ENCODE data around the gene CNEP1R1.
"Not testable (repeated sequence)": the region's sequence is repeated elsewhere in the genome, so short reads cannot be mapped to it uniquely, and the experiment has no call there.

CNEP1R1 gene

GRCh38 chr16:50012182-50012581 lies 12.8 kb upstream of the CNEP1R1 start:
- no peaks in the 10 kb centered on the region for H3K27me3 ChIP-seq (ENCODE audit: control insufficient read depth, insufficient read depth, low read length)
- no peak overlapping the region for H2AFZ ChIP-seq
- H3K9me3 ChIP-seq (ENCODE audit: control insufficient read depth, low read length): no peaks in the 10 kb centered on the region
- TF ChIP-seq, protein P1, sequence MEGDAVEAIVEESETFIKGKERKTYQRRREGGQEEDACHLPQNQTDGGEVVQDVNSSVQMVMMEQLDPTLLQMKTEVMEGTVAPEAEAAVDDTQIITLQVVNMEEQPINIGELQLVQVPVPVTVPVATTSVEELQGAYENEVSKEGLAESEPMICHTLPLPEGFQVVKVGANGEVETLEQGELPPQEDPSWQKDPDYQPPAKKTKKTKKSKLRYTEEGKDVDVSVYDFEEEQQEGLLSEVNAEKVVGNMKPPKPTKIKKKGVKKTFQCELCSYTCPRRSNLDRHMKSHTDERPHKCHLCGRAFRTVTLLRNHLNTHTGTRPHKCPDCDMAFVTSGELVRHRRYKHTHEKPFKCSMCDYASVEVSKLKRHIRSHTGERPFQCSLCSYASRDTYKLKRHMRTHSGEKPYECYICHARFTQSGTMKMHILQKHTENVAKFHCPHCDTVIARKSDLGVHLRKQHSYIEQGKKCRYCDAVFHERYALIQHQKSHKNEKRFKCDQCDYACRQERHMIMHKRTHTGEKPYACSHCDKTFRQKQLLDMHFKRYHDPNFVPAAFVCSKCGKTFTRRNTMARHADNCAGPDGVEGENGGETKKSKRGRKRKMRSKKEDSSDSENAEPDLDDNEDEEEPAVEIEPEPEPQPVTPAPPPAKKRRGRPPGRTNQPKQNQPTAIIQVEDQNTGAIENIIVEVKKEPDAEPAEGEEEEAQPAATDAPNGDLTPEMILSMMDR (IDR thresholded peaks at IDR 0.05): no peak
- no peak overlapping the region for H3K4me2 ChIP-seq (ENCODE audit: low read length)
- H3K4me1 ChIP-seq: no peaks in the 10 kb centered on the region
- H3K79me2 ChIP-seq: no peaks in the 10 kb centered on the region
- H3K4me3 ChIP-seq (ENCODE audit: low read depth, low read length): no peak overlapping the region
- no peak overlapping the region for H3K9ac ChIP-seq
- H3K27ac ChIP-seq: no peak overlapping the region
- H3K36me3 ChIP-seq (ENCODE audit: control insufficient read depth, insufficient read depth, low read length): no peaks in the 10 kb centered on the region

DNA sequence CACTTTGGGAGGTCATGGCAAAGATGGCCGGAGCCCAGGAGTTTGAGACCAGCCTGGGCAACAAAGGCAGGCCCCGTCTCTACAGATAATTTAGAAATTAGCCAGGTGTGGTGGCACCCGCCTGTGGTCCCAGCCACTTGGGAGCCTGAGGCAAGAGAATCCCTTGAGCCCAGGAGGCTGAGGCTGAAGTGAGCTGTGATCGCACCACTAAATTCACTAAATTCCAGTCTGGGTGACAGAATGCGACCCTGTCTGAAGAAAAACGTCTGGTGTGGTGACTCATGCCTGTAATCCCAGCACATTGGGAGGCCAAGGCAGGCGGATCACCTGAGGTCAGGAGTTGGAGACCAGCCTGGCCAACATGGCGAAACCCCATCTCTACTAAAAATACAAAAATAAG lies 10.8 kb upstream of the CNEP1R1 start:
- not testable (repeated sequence) for H3K9ac ChIP-seq; H3K4me2 ChIP-seq (ENCODE audit: low read length); H3K79me2 ChIP-seq; H3K27ac ChIP-seq; H2AFZ ChIP-seq; H3K9me3 ChIP-seq (ENCODE audit: control insufficient read depth, low read length); H3K4me1 ChIP-seq; H3K36me3 ChIP-seq (ENCODE audit: control insufficient read depth, insufficient read depth, low read length); H3K27me3 ChIP-seq (ENCODE audit: control insufficient read depth, insufficient read depth, low read length); H3K4me3 ChIP-seq (ENCODE audit: low read depth, low read length)

DNA sequence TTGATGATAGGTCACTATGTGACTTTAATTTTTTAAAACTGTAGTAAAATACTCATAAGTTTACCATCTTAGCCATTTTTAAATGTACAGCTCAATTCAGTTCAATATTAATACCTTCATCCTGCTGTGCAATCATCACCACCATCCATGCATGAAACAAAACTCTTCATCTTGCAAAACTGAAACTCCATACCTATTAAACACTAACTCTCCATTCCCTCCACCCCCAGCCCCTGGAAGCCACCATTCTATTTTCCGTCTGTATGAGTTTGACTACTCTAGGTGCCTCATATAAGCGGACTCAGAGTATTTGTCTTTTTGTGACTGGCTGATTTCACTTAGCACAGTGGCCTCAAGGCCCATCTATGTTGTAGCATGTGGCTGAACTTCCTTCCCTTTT lies 9.4 kb upstream of the CNEP1R1 start:
- H3K27me3 ChIP-seq (ENCODE audit: control insufficient read depth, insufficient read depth, low read length): no peaks in the 10 kb centered on the region
- no peak overlapping the region for H3K9ac ChIP-seq
- H3K27ac ChIP-seq: no peak overlapping the region
- no peaks in the 10 kb centered on the region for H3K4me1 ChIP-seq
- no peaks in the 10 kb centered on the region for H3K9me3 ChIP-seq (ENCODE audit: control insufficient read depth, low read length)
- H2AFZ ChIP-seq: no peak overlapping the region
- no peak overlapping the region for H3K4me2 ChIP-seq (ENCODE audit: low read length)
- TF ChIP-seq, protein P1 (IDR thresholded peaks at IDR 0.05): no peak
- H3K4me3 ChIP-seq (ENCODE audit: low read depth, low read length): no peak overlapping the region
- H3K36me3 ChIP-seq (ENCODE audit: control insufficient read depth, insufficient read depth, low read length): no peaks in the 10 kb centered on the region
- H3K79me2 ChIP-seq: no peaks in the 10 kb centered on the region

DNA sequence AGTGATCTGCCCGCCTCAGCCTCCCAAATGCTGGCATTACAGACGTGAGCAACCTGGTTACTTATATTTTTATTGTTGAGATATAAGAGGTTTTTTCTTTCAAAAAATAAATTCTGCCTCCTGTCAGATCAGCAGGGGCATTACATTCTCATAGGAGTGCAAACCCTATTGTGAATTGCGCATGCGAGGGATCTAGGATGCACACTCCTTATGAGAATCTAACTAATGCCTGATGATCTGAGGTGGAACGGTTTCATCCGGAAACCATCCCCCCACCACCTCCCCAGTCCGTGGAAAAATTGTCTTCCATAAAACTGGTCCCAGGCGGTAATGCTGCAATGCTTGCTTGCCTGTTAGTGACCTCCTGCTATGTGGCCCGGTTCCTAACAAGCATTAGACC lies 7.5 kb upstream of the CNEP1R1 start:
- Histone ChIP-seq H3K36me3 (ENCODE audit: control insufficient read depth, insufficient read depth, low read length) (no peaks in the 10 kb centered on the region), H3K27ac (no peak overlapping the region), H3K9ac (no peak overlapping the region), H3K79me2 (no peaks in the 10 kb centered on the region), H3K4me1 (no peaks in the 10 kb centered on the region), H3K4me3 (ENCODE audit: low read depth, low read length) (no peak overlapping the region), H3K27me3 (ENCODE audit: control insufficient read depth, insufficient read depth, low read length) (no peaks in the 10 kb centered on the region), H2AFZ (no peak overlapping the region), H3K9me3 (ENCODE audit: control insufficient read depth, low read length) (no peaks in the 10 kb centered on the region), H3K4me2 (ENCODE audit: low read length) (no peak overlapping the region)
- TF ChIP-seq, protein P1 (IDR thresholded peaks at IDR 0.05): no peak

DNA sequence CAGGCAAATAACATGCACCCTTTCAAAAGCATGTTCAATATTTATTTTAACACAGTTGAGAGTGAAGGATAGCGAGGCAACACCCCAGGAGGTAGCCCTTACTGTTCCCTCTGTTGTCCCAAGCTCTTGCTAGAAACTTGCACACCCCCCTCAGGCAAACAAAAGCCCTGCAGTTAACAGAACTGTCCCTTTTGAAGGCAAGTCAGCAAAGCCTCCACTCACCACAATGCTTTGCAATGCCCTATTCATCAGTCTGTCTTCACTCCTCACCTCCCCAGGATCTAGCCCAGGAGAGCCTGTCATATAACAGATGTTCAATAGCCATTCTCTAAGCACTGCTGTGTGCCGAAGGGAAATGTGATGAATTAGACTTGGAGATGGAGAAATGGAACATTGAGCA lies 3.5 kb upstream of the CNEP1R1 start:
- Histone ChIP-seq H3K4me3 (ENCODE audit: low read depth, low read length) (no peak overlapping the region), H3K4me2 (ENCODE audit: low read length) (no peak overlapping the region), H3K79me2 (peaks cover 3% of the 10 kb centered on the region), H3K27me3 (ENCODE audit: control insufficient read depth, insufficient read depth, low read length) (no peaks in the 10 kb centered on the region), H3K36me3 (ENCODE audit: control insufficient read depth, insufficient read depth, low read length) (no peaks in the 10 kb centered on the region), H3K4me1 (no peaks in the 10 kb centered on the region), H2AFZ (peak overlapping the region; percentile 2), H3K9ac (no peak overlapping the region), H3K9me3 (ENCODE audit: control insufficient read depth, low read length) (no peaks in the 10 kb centered on the region), H3K27ac (no peak overlapping the region)
- TF ChIP-seq, protein P1 (IDR thresholded peaks at IDR 0.05): no peak

All from parathyroid adenoma (tissue), 2 donors.